Colonic mucosa (tissue), 4 donors: ENCODE measurements around the gene FAM117B. TPM values are rescaled to one million over a fixed set of nuclear protein-coding genes. Genes with fewer than 3 reads are reported as not detected.

Experiments
- DNase-seq: peaks from one replicate; pipeline ENCODE4 v3.0.0-alpha.2; 2020
- H3K27ac ChIP-seq: fragments of 200-600 bp; one replicate; pipeline ENCODE4 v1.8.0; 2021
- H3K27me3 ChIP-seq: fragments of 200-600 bp; one replicate; pipeline ENCODE4 v1.8.0; 2021
- H3K36me3 ChIP-seq: fragments of 200-600 bp; one replicate; pipeline ENCODE4 v1.8.0; 2021
- H3K4me1 ChIP-seq: fragments of 200-600 bp; one replicate; pipeline ENCODE4 v1.8.0; 2021; ENCODE audit warnings: mild to moderate bottlenecking
- H3K4me3 ChIP-seq: fragments of 200-600 bp; one replicate; pipeline ENCODE4 v1.8.0; 2021
- H3K9ac ChIP-seq, 2 donors: one replicate each; pipeline ENCODE4 v1.7.0; 2013; ENCODE audit warnings: control low read depth in 2 of 2, low read depth in 2 of 2, low read length in 2 of 2
- H3K9me3 ChIP-seq: fragments of 200-600 bp; one replicate; pipeline ENCODE4 v1.8.0; 2021
- CTCF ChIP-seq: fragments of 200-600 bp; IDR thresholded peaks from one replicate; pipeline ENCODE4 v1.8.0; 2022; ENCODE audit warnings: antibody characterized with exemption, mild to moderate bottlenecking
- intact Hi-C: fragments of 100-400 bp; cut with DNase I; formaldehyde crosslinking; loops from one replicate; pipeline ENCODE4 v1.14.1; 2022
- total RNA-seq, 2 donors: library from RNA; stranded (reverse); fragmentation: NEBNext Ultra II Directional in 1 of 2; extraction: Animal tissue kit (Norgen Biotek cat#: 25700) in 1 of 2; gene quantifications; one replicate each; pipeline ENCODE4 v1.2.1, GENCODE V29; 2021
- donor health status: healthy.
- donor health status: DM: no; HTN: no; CAD: no.
- donor health status: DM: no; HTN: no; CAD: no.

FAM117B gene
- total RNA-seq, 2 donors from 2014 or later: 16.3 to 20.1 TPM

GRCh38 chr2:202750763-202751427 lies 116.1 kb downstream of the FAM117B start:
- H3K36me3 ChIP-seq: no peaks in the 10 kb centered on the region
- no peak for DNase-seq
- no peaks in the 10 kb centered on the region for H3K27me3 ChIP-seq
- H3K4me3 ChIP-seq: no peak overlapping the region
- TF ChIP-seq CTCF: no peak
- intact Hi-C loops: no loop called here
- no peak overlapping the region for H3K9ac ChIP-seq
- H3K27ac ChIP-seq: no peak overlapping the region
- H3K9me3 ChIP-seq: no peaks in the 10 kb centered on the region
- no peaks in the 10 kb centered on the region for H3K4me1 ChIP-seq

- Histone ChIP-seq H3K9ac (no peak overlapping the region), H3K27ac (no peak overlapping the region), H3K4me1 (no peaks in the 10 kb centered on the region), H3K36me3 (no peaks in the 10 kb centered on the region), H3K27me3 (no peaks in the 10 kb centered on the region), H3K9me3 (no peaks in the 10 kb centered on the region), H3K4me3 (no peak overlapping the region)
- no peak for DNase-seq
- intact Hi-C loops: no loop called here
- TF ChIP-seq CTCF: no peak
Measured at GRCh38 chr2:202752071-202752470, 117.3 kb downstream of the FAM117B start.

- Histone ChIP-seq H3K9ac (no peak overlapping the region), H3K4me3 (no peak overlapping the region), H3K4me1 (no peaks in the 10 kb centered on the region), H3K36me3 (no peaks in the 10 kb centered on the region), H3K9me3 (no peaks in the 10 kb centered on the region), H3K27me3 (no peaks in the 10 kb centered on the region), H3K27ac (no peak overlapping the region)
- intact Hi-C loops: no loop called here
- no peak for DNase-seq
- no peak for TF ChIP-seq CTCF
Measured at GRCh38 chr2:202754936-202755335, 120.2 kb downstream of the FAM117B start.

- Histone ChIP-seq H3K4me3 (no peak overlapping the region), H3K27ac (no peak overlapping the region), H3K9ac (no peak overlapping the region), H3K36me3 (no peaks in the 10 kb centered on the region), H3K9me3 (no peaks in the 10 kb centered on the region), H3K27me3 (no peaks in the 10 kb centered on the region), H3K4me1 (no peaks in the 10 kb centered on the region)
- intact Hi-C loops: no loop called here
- no peak for TF ChIP-seq CTCF
- DNase-seq: no peak
Measured at GRCh38 chr2:202756598-202756997, 121.8 kb downstream of the FAM117B start.

- no peak overlapping the region for H3K27ac ChIP-seq
Measured at GRCh38 chr2:202757339-202757738, 122.6 kb downstream of the FAM117B start.

More at GRCh38 chr2:202757339-202757738, 122.6 kb downstream of the FAM117B start:
- no peak overlapping the region for H3K9ac ChIP-seq
- intact Hi-C loops: no loop called here
- H3K27me3 ChIP-seq: no peaks in the 10 kb centered on the region
- H3K4me3 ChIP-seq: no peak overlapping the region
- TF ChIP-seq CTCF: no peak
- H3K36me3 ChIP-seq: no peaks in the 10 kb centered on the region
- H3K4me1 ChIP-seq: no peaks in the 10 kb centered on the region
- no peak for DNase-seq
- no peaks in the 10 kb centered on the region for H3K9me3 ChIP-seq
